HepG2 (cell line): ENCODE results near the gene GSTT2. TPM values are rescaled to one million over a fixed set of nuclear protein-coding genes. Genes with fewer than 3 reads are reported as not detected.

Experiments
- CREBL2 ChIP-seq: sonication (generic); formaldehyde crosslinking; IDR thresholded peaks from 2 replicates; pipeline ENCODE4 v1.8.1; 2023; ENCODE audit warnings: missing genetic modification reagents, mild to moderate bottlenecking, borderline replicate concordance
- FOSL2 ChIP-seq: sonication (generic); formaldehyde crosslinking; IDR thresholded peaks from 2 replicates; pipeline ENCODE4 v1.4.0; 2020; ENCODE audit warnings: missing genetic modification reagents
- HMG20B ChIP-seq: conservative IDR thresholded peaks from 2 replicates; pipeline ENCODE4 v1.6.1; 2016; ENCODE audit warnings: missing genetic modification reagents, missing compliant biosample characterization
- HNF4A ChIP-seq: sonication (generic); formaldehyde crosslinking; IDR thresholded peaks from 2 replicates; pipeline ENCODE4 v1.4.0; 2020; ENCODE audit warnings: missing genetic modification reagents
- PRDM15 ChIP-seq: sonication (generic); formaldehyde crosslinking; IDR thresholded peaks from 2 replicates; pipeline ENCODE4 v1.4.0; 2020; ENCODE audit warnings: missing genetic modification reagents
- SATB2 ChIP-seq: sonication (generic); formaldehyde crosslinking; IDR thresholded peaks from 2 replicates; pipeline ENCODE4 v1.5.0; 2020; ENCODE audit warnings: missing genetic modification reagents
- YY1 ChIP-seq: IDR thresholded peaks from 2 replicates; pipeline ENCODE4 v1.6.1; 2011; ENCODE audit warnings: low read length, low read depth, moderate library complexity, mild to moderate bottlenecking; ENCODE audit not compliant: insufficient read depth, insufficient replicate concordance
- ZBTB3 ChIP-seq: sonication (generic); formaldehyde crosslinking; IDR thresholded peaks from 2 replicates; pipeline ENCODE4 v1.4.0; 2020; ENCODE audit warnings: low read depth, mild to moderate bottlenecking, moderate library complexity, missing genetic modification reagents, borderline replicate concordance
- ZNF24 ChIP-seq: fragments of 450-650 bp; IDR thresholded peaks from 2 replicates; pipeline ENCODE4 v1.6.1; 2017; ENCODE audit warnings: antibody characterized with exemption, mild to moderate bottlenecking
- ZNF33B ChIP-seq: sonication (generic); formaldehyde crosslinking; IDR thresholded peaks from 2 replicates; pipeline ENCODE4 v1.5.1; 2020; ENCODE audit warnings: mild to moderate bottlenecking, missing genetic modification reagents
- ZNF350 ChIP-seq: sonication (generic); formaldehyde crosslinking; IDR thresholded peaks from 2 replicates; pipeline ENCODE4 v1.4.0; 2020; ENCODE audit warnings: mild to moderate bottlenecking, low read depth, missing genetic modification reagents, borderline replicate concordance
- ZNF512B ChIP-seq: sonication (generic); formaldehyde crosslinking; IDR thresholded peaks from 2 replicates; pipeline ENCODE4 v1.5.1; 2020; ENCODE audit warnings: missing genetic modification reagents, mild to moderate bottlenecking, borderline replicate concordance
- ZNF780A ChIP-seq: sonication (generic); formaldehyde crosslinking; IDR thresholded peaks from 2 replicates; pipeline ENCODE4 v1.8.0; 2022; ENCODE audit warnings: mild to moderate bottlenecking, missing genetic modification reagents, moderate library complexity
- ZNF800 ChIP-seq: sonication (generic); formaldehyde crosslinking; IDR thresholded peaks from 2 replicates; pipeline ENCODE4 v1.4.0; 2020; ENCODE audit warnings: missing genetic modification reagents
- polyA plus RNA-seq, 8 experiments: library from polyadenylated mRNA; depleted of rRNA in 3 of 8; stranded (reverse) in 7 of 8; unstranded in 1 of 8; fragments of >200 nt; fragmentation: Illumina TruSeq in 4 of 8; extraction: Trizol in 4 of 8; gene quantifications; 2 replicates each; pipeline versions ENCODE4 v1.2.1 to v1.2.3, GENCODE V29; 2011 to 2016; ENCODE audit warnings: low read depth in 4 of 8, missing spikeins in 1 of 8, mixed read lengths in 1 of 8; ENCODE audit not compliant: insufficient read depth in 1 of 8
- total RNA-seq, 5 experiments: library from RNA; depleted of rRNA; stranded (reverse); fragments of >200 nt; fragmentation: Illumina TruSeq; extraction: Trizol; gene quantifications; 2 replicates each; pipeline ENCODE4 v1.2.3, GENCODE V29; 2016; ENCODE audit warnings: low read depth in 1 of 5

The GSTT2 gene
- total and polyA plus RNA-seq, 2 of the 13 experiments (the other 11 are each of a cell fraction or from before 2014, with no cell fraction given), result not detected

- TF ChIP-seq ZNF800 (CRISPR knock-in tag) (no peak), ZNF780A (CRISPR knock-in tag) (no peak), PRDM15 (CRISPR knock-in tag) (no peak), HNF4A (CRISPR knock-in tag) (peak; percentile 83), FOSL2 (CRISPR knock-in tag) (peak; percentile 59), ZNF24 (no peak), ZNF33B (no peak), SATB2 (CRISPR knock-in tag) (no peak), ZBTB3 (CRISPR knock-in tag) (no peak), CREBL2 (CRISPR knock-in tag) (no peak), ZNF350 (CRISPR knock-in tag) (no peak), HMG20B (CRISPR knock-in tag) (peak; percentile 62; the same call in 1 of the 2 replicates), ZNF512B (CRISPR knock-in tag) (no peak), YY1 (no peak)
Observed at GRCh38 chr22:24009227-24010017, 29.5 kb downstream of the GSTT2 start (continued).
